IgD-negative memory B cell (primary cell): ENCODE results near the gene GATM. TPM values are rescaled to one million over a fixed set of nuclear protein-coding genes. Genes with fewer than 3 reads are reported as not detected.
"Not testable (repeated sequence)": the region's sequence is repeated elsewhere in the genome, so short reads cannot be mapped to it uniquely, and the experiment has no call there.

Source experiments
- H3K27ac Mint-ChIP-seq, 3 donors: one replicate each; pipeline ENCODE4 v1.8.0; 2020 to 2022; ENCODE audit warnings: mild to moderate bottlenecking in 3 of 3, mixed read lengths in 3 of 3, moderate library complexity in 1 of 3
- H3K27me3 Mint-ChIP-seq: one replicate; pipeline ENCODE4 v1.8.0; 2021; ENCODE audit warnings: mixed read lengths
- H3K36me3 Mint-ChIP-seq: one replicate; pipeline ENCODE4 v1.8.0; 2020; ENCODE audit warnings: mild to moderate bottlenecking, mixed read lengths
- H3K4me1 Mint-ChIP-seq, 3 donors: one replicate each; pipeline ENCODE4 v1.8.0; 2020 to 2022; ENCODE audit warnings: mixed read lengths in 3 of 3, mild to moderate bottlenecking in 1 of 3
- H3K4me3 Mint-ChIP-seq, 4 donors: one replicate each; pipeline ENCODE4 v1.8.0; 2020 to 2022; ENCODE audit warnings: mild to moderate bottlenecking in 4 of 4, mixed read lengths in 4 of 4, moderate library complexity in 3 of 4
- H3K9me3 Mint-ChIP-seq, 3 donors: one replicate each; pipeline ENCODE4 v1.8.0; 2020 to 2021; ENCODE audit warnings: mixed read lengths in 3 of 3, mild to moderate bottlenecking in 1 of 3
- polyA plus RNA-seq: library from polyadenylated mRNA; unstranded; fragments of 300-500 nt; fragmentation: Illumina TruSeq; gene quantifications from one replicate; pipeline ENCODE4 v1.2.3, GENCODE V29; 2021

Gene GATM
- polyA plus RNA-seq, 1 donor from 2014 or later, result 17.8 TPM

DNA sequence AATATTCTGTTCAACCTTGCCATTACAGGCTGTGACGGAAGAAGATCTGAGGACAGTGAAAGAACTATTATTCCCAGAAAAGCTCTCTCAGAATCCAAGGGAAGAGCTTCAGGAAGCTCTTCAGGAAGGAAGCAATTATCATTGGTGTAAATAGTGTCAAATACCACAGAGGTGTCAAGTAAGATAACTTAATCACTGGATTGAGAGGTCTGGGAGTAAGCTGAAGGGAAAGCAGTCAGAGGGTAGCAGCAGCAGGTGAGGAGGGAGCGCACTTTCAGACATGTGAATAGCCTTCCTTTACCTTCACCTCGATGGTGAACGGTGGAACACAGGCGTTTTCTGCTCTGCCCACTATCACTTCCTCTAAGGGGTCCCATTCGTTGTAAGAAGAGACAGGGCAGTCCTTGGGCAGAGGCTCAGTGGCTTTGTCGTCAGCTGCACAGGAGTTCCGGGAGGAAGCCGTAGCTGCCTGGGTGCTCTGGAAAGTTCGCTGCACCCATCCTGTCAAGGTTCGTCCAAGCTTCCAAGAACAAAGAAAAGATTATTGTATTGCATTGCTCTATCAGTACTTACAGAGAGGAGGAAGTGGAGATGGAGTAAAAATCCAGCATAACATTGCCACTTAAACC, 1.9 kb downstream of the GATM start:
- H3K27me3 Mint-ChIP-seq, result no peaks in the 10 kb centered on the region
- H3K4me1 Mint-ChIP-seq, result peaks cover 15 to 28% (median 25%) of the 10 kb centered on the region in 3 donors
- H3K9me3 Mint-ChIP-seq, result no peaks in the 10 kb centered on the region
- peaks cover 2% of the 10 kb centered on the region for H3K36me3 Mint-ChIP-seq
- peak overlapping the region; percentile 56 to 97 (median 84) for H3K4me3 Mint-ChIP-seq
- peak overlapping the region in 1 of 3 donors; percentile 12 for H3K27ac Mint-ChIP-seq

DNA sequence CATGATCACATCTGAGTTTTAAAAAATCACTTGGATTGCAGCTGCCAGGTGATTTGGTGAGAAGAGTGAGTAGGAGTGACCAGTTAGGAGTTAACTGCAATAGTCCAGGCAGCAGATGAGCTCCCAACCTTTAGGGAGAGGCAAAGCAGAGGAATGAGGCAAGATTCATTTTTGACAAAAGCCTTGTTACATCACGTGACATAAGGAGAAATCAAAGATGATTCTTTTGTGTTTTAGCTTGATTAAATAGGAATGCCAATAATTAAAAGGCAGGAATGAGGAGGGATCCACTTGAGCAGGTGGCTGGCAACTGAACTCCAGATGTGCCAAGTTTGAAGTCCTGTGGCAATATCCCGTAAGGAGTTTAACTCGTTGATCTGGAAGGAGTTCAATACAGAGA, 2.5 kb downstream of the GATM start:
- H3K4me1 Mint-ChIP-seq, result peaks cover 15 to 28% (median 25%) of the 10 kb centered on the region in 3 donors
- H3K4me3 Mint-ChIP-seq, result peak overlapping the region in 3 of 4 donors; percentile 40 to 88 (median 53)
- peaks cover 2% of the 10 kb centered on the region for H3K36me3 Mint-ChIP-seq
- no peaks in the 10 kb centered on the region for H3K27me3 Mint-ChIP-seq
- no peak overlapping the region for H3K27ac Mint-ChIP-seq
- H3K9me3 Mint-ChIP-seq, result no peaks in the 10 kb centered on the region

DNA sequence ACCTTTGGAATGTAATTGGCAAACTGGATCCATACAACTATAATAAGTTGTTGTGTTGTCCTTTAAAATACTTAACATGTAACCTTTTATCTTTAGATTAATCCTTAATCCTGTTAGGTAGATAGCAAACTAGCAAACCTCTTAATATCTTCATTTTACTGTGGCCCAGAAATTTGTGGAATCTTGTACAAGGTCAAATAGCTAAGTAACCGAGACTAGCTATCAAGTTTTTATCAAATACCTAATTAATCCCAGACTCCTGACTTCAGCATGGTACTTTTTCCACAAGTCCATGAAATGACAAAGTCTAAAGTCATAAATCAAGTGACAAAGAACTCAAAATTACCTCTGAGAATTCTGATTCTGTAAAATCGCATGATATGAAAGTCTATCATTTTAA, 4.4 kb downstream of the GATM start:
- H3K9me3 Mint-ChIP-seq, result no peaks in the 10 kb centered on the region
- H3K4me3 Mint-ChIP-seq, result no peak overlapping the region
- no peak overlapping the region for H3K27ac Mint-ChIP-seq
- H3K4me1 Mint-ChIP-seq, result peaks cover 17 to 30% (median 29%) of the 10 kb centered on the region in 3 donors
- H3K36me3 Mint-ChIP-seq, result peaks cover 2% of the 10 kb centered on the region
- no peaks in the 10 kb centered on the region for H3K27me3 Mint-ChIP-seq

DNA sequence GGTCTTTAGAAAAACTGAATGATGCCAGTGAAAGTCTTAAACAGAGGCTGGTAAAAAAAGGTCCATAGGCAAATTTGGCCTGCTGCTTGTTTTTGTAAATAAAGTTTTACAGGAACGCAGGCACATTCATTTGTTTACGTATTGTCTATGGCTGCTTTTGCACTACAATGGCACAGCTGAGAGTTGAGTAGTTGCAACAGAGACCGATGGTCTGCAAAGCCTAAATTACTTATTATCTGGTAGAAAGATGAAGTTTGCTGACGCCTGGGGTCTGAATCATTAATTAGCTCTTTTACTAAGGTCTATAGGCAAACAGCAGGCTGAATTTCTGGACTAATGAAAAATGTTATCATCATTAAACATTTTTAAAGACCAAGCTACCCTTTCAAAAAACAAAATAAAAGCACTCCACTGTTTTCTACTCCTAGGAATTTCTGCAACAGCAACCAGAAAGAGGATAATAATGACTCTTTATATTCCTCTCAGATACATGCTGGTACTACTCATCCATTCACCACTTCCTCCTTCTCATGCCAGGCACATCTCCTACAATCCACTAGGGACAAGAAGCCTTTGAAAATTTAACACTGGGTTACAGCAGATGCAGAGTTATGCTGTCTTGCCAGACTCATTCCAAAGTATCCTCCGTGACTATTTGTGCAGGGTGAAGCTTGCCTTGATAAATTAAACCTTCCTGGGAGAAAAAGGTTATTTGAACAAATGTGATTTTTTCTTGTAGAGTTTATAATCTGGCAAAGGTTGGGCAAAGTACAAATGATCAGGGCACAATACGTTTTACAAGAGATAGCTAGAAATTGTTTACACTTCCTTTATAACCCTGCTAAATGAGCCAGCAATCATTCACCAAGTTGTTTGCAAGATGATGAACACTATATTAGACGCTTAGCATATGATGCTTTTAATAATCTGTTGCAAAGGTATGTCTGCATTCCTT, 6.0 kb downstream of the GATM start:
- H3K9me3 Mint-ChIP-seq, result no peaks in the 10 kb centered on the region
- H3K4me1 Mint-ChIP-seq, result peaks cover 10 to 25% (median 24%) of the 10 kb centered on the region in 3 donors
- H3K4me3 Mint-ChIP-seq, result no peak overlapping the region
- H3K36me3 Mint-ChIP-seq, result peaks cover 6% of the 10 kb centered on the region
- H3K27me3 Mint-ChIP-seq, result no peaks in the 10 kb centered on the region
- no peak overlapping the region for H3K27ac Mint-ChIP-seq

DNA sequence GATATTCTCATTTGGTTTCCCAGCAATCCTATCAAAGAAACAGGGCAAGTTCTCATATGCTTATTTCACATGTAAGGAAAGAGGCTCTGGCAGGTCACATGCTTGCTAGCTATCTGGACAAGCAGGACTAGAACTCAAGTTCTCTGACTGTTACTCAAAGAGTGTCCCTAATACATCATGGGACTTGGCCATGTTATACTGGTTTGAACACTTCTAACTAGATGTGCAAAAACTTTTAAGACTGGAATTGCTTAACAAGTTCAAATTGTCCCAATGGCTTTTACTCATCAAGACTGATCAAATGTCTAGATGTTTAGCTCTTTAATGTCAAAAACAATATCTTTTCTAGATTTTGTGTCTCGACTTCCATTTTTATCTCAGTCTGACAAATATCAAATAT, 6.8 kb downstream of the GATM start:
- Mint-ChIP-seq H3K4me3 (no peak overlapping the region), H3K27ac (peak overlapping the region in 1 of 3 donors; percentile 23), H3K9me3 (no peaks in the 10 kb centered on the region), H3K27me3 (no peaks in the 10 kb centered on the region), H3K36me3 (peaks cover 6% of the 10 kb centered on the region), H3K4me1 (peaks cover 4 to 21% (median 18%) of the 10 kb centered on the region in 3 donors)

DNA sequence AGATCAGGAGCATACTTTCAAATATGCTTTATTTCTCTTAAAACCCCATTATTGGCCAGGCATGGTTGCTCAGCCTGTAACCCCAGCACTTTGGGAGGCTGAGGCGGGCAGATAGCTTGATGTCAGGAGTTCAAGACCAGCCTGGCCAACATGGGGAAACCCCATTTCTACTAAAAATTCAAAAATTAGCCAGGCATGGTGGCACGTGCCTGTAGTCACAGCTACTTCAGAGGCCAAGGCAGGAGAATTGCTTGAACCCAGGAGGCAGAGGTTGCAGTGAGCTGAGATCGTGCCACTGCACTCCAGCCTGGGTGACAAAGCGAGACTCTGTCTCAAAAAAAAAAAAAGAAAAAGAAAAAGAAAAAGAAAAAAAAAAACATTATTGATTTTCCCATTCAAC, 8.3 kb downstream of the GATM start:
- not testable (repeated sequence) for H3K36me3 Mint-ChIP-seq, H3K27me3 Mint-ChIP-seq, H3K27ac Mint-ChIP-seq, H3K9me3 Mint-ChIP-seq
- Mint-ChIP-seq H3K4me3 (peak overlapping the region in 1 of 4 donors; percentile 23), H3K4me1 (peaks cover 4 to 16% (median 8%) of the 10 kb centered on the region in 3 donors)

DNA sequence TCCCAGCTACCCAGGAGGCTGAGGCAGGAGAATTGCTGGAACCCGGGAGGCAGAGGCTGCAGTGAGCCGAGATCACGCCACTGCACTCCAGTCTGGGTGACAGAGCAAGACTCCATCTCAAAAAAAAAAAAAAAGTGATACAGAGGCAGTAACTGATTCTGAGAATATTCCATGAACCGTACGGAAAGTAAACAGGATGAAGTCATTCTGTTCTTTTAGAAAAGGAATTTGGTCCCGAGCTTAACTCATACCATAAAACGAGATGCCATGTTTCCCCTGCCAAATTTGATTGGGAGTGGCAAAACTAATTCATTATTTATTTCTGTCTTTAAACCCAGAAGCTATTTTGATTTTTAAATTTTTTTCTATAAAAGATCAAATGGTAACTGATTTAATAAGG, 11.1 kb downstream of the GATM start:
- not testable (repeated sequence) for H3K4me1 Mint-ChIP-seq, H3K27me3 Mint-ChIP-seq, H3K27ac Mint-ChIP-seq, H3K9me3 Mint-ChIP-seq, H3K4me3 Mint-ChIP-seq, H3K36me3 Mint-ChIP-seq

DNA sequence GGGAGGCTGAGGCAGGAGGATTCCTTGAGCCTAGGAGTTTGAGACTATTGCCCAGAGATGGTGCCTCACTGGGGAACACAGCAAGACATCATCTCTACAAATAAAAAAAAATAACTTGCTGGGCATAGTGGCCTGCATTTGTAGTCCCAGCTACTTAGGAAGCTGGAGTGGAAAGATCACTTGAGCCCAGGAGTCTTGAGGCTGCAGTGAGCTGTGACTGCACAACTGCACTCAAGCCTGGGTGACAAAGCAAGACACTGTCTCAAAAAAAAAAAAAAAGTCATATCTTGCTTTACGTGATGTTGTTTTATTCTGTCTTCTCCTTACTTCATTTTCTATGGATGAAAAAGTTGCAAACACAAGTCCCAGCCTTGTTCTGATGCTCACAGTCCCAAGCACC, 14.1 kb downstream of the GATM start:
- Mint-ChIP-seq H3K36me3 (peaks cover 5% of the 10 kb centered on the region), H3K4me3 (no peak overlapping the region), H3K4me1 (no peaks in the 10 kb centered on the region), H3K27me3 (no peaks in the 10 kb centered on the region), H3K27ac (no peak overlapping the region), H3K9me3 (no peaks in the 10 kb centered on the region)

DNA sequence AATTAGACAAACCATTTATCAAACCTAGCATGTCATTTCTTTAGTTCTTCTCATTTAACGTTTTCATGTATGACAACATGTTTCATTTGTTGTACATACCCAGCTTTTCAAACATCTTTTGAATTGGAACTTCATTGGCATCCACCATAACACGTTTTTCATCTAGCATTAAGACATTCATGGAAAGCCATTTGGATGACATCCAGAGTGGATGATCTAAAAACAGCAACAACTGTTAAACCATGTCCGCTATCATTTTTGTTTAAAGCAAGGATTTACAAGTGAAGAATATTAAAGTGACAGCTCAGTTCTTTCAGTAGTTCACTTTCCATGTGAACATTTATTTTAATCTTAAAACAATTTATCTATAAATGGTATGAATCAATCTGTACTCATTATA, 14.5 kb downstream of the GATM start:
- H3K36me3 Mint-ChIP-seq, result peaks cover 5% of the 10 kb centered on the region
- no peak overlapping the region for H3K27ac Mint-ChIP-seq
- H3K4me1 Mint-ChIP-seq, result no peaks in the 10 kb centered on the region
- no peaks in the 10 kb centered on the region for H3K9me3 Mint-ChIP-seq
- H3K27me3 Mint-ChIP-seq, result no peaks in the 10 kb centered on the region
- no peak overlapping the region for H3K4me3 Mint-ChIP-seq

DNA sequence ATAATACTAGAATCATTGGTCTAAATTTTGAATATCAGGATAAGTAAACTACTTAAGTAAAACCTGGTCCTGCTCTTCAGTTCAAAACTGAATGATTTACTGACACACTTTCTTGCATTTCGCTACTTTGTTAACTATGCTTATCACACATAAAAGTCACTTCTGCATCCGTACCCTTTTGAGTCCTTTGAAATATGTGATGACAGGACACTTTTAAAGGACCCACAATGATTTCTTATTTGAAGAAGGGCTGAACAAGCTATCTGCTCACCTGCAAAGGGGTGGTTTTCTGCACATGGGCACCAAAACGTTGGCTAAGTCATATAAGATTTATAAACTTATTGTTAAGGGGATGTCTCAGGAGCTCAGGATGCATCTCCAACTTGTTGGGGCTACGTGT, 15.0 kb downstream of the GATM start:
- H3K4me3 Mint-ChIP-seq, result no peak overlapping the region
- H3K4me1 Mint-ChIP-seq, result no peaks in the 10 kb centered on the region
- H3K36me3 Mint-ChIP-seq, result peaks cover 5% of the 10 kb centered on the region
- H3K9me3 Mint-ChIP-seq, result no peaks in the 10 kb centered on the region
- H3K27me3 Mint-ChIP-seq, result no peaks in the 10 kb centered on the region
- H3K27ac Mint-ChIP-seq, result no peak overlapping the region

DNA sequence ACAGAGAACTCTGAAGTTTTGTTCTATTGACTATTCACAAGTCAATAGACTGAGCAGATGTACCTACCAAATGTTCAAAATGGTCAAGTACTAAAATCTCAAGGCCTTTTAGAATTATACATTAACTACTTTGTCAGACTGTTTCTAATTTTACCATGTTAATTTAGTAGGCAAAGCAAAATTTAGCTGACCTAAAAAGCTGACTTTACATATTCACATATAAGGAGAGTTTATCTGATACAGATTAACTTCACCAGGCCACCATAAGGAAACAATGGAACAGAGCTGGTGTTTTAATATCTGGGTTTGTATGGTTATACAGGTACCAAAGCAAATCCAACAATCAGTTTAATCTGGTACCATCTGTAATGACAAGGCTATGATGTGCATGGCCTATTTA, 15.9 kb downstream of the GATM start:
- Mint-ChIP-seq H3K27me3 (no peaks in the 10 kb centered on the region), H3K27ac (no peak overlapping the region), H3K9me3 (no peaks in the 10 kb centered on the region), H3K4me3 (no peak overlapping the region), H3K4me1 (no peaks in the 10 kb centered on the region), H3K36me3 (peaks cover 1% of the 10 kb centered on the region)

DNA sequence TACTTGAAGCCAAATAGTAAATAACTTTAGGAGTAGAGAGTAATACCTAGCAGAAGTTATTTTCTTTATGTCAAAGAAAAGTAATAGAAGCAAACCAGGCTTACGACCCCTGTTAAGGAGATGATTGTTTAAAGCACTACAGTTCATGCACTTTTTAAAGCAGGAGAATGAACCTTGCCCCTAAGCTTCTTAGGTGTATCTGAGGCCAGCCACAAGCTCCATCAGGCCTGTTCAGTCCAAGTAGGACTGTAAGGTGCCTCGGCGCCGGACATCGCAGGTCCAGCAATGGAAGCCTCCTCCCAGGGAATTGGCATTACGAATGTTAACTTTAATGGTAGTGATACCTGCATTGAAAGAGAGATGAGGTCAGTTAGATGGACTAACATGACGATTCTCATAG, 16.5 kb downstream of the GATM start:
- Mint-ChIP-seq H3K4me1 (no peaks in the 10 kb centered on the region), H3K9me3 (no peaks in the 10 kb centered on the region), H3K27me3 (no peaks in the 10 kb centered on the region), H3K27ac (no peak overlapping the region), H3K4me3 (no peak overlapping the region), H3K36me3 (peaks cover 1% of the 10 kb centered on the region)

DNA sequence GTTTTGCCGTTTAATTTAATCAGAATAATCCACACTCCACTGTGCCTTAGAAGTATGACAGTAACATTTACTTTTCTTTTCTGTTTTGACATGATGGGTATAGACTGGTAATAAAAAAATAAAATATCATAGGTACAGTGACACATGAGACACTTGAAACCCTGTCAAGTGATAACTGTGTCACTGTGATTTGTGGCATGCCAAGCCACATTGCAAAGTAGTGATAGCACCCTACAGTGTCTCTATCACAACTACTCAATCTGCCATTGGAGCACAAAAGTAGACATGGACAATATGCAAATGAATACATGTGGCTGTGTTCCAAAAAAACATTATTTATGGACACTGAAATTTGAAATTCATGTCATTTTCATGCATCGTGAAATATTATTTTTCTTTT, 22.5 kb downstream of the GATM start:
- H3K27me3 Mint-ChIP-seq, result no peaks in the 10 kb centered on the region
- H3K36me3 Mint-ChIP-seq, result no peaks in the 10 kb centered on the region
- H3K4me3 Mint-ChIP-seq, result no peak overlapping the region
- no peaks in the 10 kb centered on the region for H3K4me1 Mint-ChIP-seq
- H3K27ac Mint-ChIP-seq, result no peak overlapping the region
- no peaks in the 10 kb centered on the region for H3K9me3 Mint-ChIP-seq

DNA sequence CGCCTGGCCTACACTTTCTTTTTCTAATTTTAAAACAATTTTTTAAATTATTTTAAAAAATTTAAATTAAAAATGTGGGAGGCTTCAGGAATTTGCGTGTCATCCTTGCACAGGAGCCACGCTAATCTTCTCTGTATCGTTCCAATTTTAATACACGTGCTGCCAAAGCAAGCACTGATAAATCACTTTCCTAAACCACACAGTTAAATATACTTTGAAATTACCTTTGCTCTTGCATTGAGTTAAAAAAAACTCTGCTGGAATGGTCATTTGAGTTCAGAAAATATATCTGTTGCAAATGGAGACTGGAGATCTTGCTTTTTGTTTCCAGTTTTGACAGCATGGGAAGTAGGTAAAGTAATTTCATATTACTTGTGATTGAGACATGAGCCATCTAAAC, 23.6 kb downstream of the GATM start:
- H3K4me3 Mint-ChIP-seq, result no peak overlapping the region
- no peaks in the 10 kb centered on the region for H3K36me3 Mint-ChIP-seq
- no peaks in the 10 kb centered on the region for H3K9me3 Mint-ChIP-seq
- no peaks in the 10 kb centered on the region for H3K4me1 Mint-ChIP-seq
- peaks cover under 1% of the 10 kb centered on the region for H3K27me3 Mint-ChIP-seq
- no peak overlapping the region for H3K27ac Mint-ChIP-seq

DNA sequence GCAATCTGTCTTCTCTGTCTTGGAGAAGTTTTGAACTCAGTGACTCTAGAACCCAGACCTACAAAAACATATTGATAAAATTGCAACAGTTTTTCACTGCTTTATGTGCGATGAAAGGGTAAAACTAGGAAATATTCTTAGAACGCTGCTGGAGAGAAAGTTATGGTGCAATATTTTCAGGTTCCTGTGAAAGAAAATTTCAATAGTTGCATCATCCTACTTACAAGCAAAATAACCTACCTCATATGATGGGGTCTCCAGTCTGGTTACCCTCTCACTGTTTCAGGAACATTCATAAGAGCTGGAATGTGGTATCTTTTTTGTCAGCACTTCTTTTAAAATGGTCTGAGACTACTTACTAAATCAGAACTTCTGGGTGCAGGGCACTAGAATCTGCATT, 27.1 kb downstream of the GATM start:
- Mint-ChIP-seq H3K27me3 (peaks cover 14% of the 10 kb centered on the region), H3K36me3 (no peaks in the 10 kb centered on the region), H3K9me3 (no peaks in the 10 kb centered on the region), H3K4me3 (no peak overlapping the region), H3K27ac (no peak overlapping the region), H3K4me1 (no peaks in the 10 kb centered on the region)

DNA sequence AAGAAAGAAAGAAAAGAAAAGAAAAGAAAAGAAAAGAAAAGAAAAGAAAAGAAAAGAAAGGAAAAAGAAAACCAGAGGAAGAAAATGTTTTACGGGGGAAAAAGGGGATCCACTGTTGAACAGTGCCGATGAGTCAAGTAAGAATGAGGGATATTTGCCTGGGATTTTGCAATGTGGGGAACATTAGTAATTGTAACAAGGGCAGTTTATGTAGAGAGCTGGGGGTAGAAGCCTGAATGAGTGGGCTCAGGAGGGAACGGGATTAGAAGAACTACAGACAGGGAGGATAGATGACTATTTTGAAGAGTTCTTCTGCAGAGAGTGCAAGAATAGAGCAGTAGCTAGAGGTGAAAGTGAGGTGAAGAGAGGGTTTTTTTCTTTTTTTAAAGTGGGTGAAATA, 28.7 kb downstream of the GATM start:
- H3K9me3 Mint-ChIP-seq, result no peaks in the 10 kb centered on the region

More for the DNA sequence above, 28.7 kb downstream of the GATM start:
- no peaks in the 10 kb centered on the region for H3K36me3 Mint-ChIP-seq
- peak overlapping the region in 1 of 3 donors; percentile 20 for H3K27ac Mint-ChIP-seq
- peaks cover 15% of the 10 kb centered on the region for H3K27me3 Mint-ChIP-seq
- no peak overlapping the region for H3K4me3 Mint-ChIP-seq
- H3K4me1 Mint-ChIP-seq, result no peaks in the 10 kb centered on the region
